ENCODE measurements around the gene SLC40A1.

GRCh38 chr2:189543367-189543766 lies 37.2 kb downstream of the SLC40A1 start:
- TF ChIP-seq, protein P1, sequence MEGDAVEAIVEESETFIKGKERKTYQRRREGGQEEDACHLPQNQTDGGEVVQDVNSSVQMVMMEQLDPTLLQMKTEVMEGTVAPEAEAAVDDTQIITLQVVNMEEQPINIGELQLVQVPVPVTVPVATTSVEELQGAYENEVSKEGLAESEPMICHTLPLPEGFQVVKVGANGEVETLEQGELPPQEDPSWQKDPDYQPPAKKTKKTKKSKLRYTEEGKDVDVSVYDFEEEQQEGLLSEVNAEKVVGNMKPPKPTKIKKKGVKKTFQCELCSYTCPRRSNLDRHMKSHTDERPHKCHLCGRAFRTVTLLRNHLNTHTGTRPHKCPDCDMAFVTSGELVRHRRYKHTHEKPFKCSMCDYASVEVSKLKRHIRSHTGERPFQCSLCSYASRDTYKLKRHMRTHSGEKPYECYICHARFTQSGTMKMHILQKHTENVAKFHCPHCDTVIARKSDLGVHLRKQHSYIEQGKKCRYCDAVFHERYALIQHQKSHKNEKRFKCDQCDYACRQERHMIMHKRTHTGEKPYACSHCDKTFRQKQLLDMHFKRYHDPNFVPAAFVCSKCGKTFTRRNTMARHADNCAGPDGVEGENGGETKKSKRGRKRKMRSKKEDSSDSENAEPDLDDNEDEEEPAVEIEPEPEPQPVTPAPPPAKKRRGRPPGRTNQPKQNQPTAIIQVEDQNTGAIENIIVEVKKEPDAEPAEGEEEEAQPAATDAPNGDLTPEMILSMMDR (IDR thresholded peaks at IDR 0.05) = no peak
- TF ChIP-seq POLR2A (IDR thresholded peaks at IDR 0.05) = no peak
